Measurements from ENCODE around the gene SP2. TPM values are rescaled to one million over a fixed set of nuclear protein-coding genes. Genes with fewer than 3 reads are reported as not detected.

SP2 gene
- total RNA-seq, 2 donors from 2014 or later, result 15.2 to 15.8 TPM

- H3K9me3 ChIP-seq, result no peaks in the 10 kb centered on the region
- TF ChIP-seq POLR2AphosphoS5 (IDR thresholded peaks at IDR 0.05), result no peak
- TF ChIP-seq POLR2A (IDR thresholded peaks at IDR 0.05), result no peak
- TF ChIP-seq CTCF (IDR thresholded peaks at IDR 0.05), result no peak
- 32% methylated on average over 9 of the region's 9 CpGs for WGBS
- no peak for DNase-seq (ENCODE audit: low spot score)
- H3K27ac ChIP-seq, result peak overlapping the region; percentile 67 to 79
- H3K4me3 ChIP-seq, result peak overlapping the region; percentile 33 to 36
- H3K27me3 ChIP-seq (replicated peaks; ENCODE audit: insufficient read depth), result peaks cover 5% of the 10 kb centered on the region
- no peaks in the 10 kb centered on the region for H3K36me3 ChIP-seq
- intact Hi-C loops (cut with DNase I), result no loop called here
- no peaks in the 10 kb centered on the region for H3K4me1 ChIP-seq (replicated peaks)
These were observed 45.7 kb upstream of the SP2 start for GRCh38 chr17:47850373-47850691.

- 3% methylated on average over 66 of the region's 71 CpGs for WGBS
- peak within 1 kb of the TSS; percentile 67 to 79 for H3K27ac ChIP-seq
These were observed 45.1 kb upstream of the SP2 start, which contains the start of gene SP6 for GRCh38 chr17:47850692-47851573. Gene SP6, minus strand, starts transcription at chr17:47851163. Its CDS starts 2,734 bp downstream, at chr17:47848429.

GRCh38 chr17:47851764-47852112 lies 44.3 kb upstream of the SP2 start:
- H3K4me1 ChIP-seq (replicated peaks), result no peaks in the 10 kb centered on the region
- intact Hi-C loops (cut with DNase I), result no loop called here
- no peaks in the 10 kb centered on the region for H3K36me3 ChIP-seq
- no peak overlapping the region for H3K27ac ChIP-seq
- WGBS, result 65% methylated on average over 11 of the region's 11 CpGs
- DNase-seq (ENCODE audit: low spot score), result no peak
- no peak for TF ChIP-seq POLR2A (IDR thresholded peaks at IDR 0.05)
- no peak for TF ChIP-seq POLR2AphosphoS5 (IDR thresholded peaks at IDR 0.05)
- no peaks in the 10 kb centered on the region for H3K9me3 ChIP-seq
- peaks cover 5% of the 10 kb centered on the region for H3K27me3 ChIP-seq (replicated peaks; ENCODE audit: insufficient read depth)
- no peak overlapping the region for H3K4me3 ChIP-seq

More at GRCh38 chr17:47850692-47851573, 45.1 kb upstream of the SP2 start, which contains the start of gene SP6:
- Histone ChIP-seq H3K36me3 (no peaks in the 10 kb centered on the region), H3K27me3 (replicated peaks; ENCODE audit: insufficient read depth) (peaks cover 5% of the 10 kb centered on the region), H3K4me1 (replicated peaks) (no peaks in the 10 kb centered on the region), H3K4me3 (peak within 1 kb of the TSS; percentile 33 to 36), H3K9me3 (no peaks in the 10 kb centered on the region)
- TF ChIP-seq POLR2A (IDR thresholded peaks at IDR 0.05) (peak; percentile 89), POLR2AphosphoS5 (IDR thresholded peaks at IDR 0.05) (peak; percentile 80), CTCF (IDR thresholded peaks at IDR 0.05) (peak in 2 of 4 experiments; percentile 15 to 59)
- DNase-seq (ENCODE audit: low spot score), result peak; percentile 85
- intact Hi-C loops (cut with DNase I), result no loop called here

- WGBS, result 55% methylated on average over 32 of the region's 32 CpGs
These were observed 43.7 kb upstream of the SP2 start for GRCh38 chr17:47852113-47852949.

More at GRCh38 chr17:47852113-47852949, 43.7 kb upstream of the SP2 start:
- H3K27ac ChIP-seq, result no peak overlapping the region
- H3K36me3 ChIP-seq, result no peaks in the 10 kb centered on the region
- H3K4me3 ChIP-seq, result no peak overlapping the region
- no peaks in the 10 kb centered on the region for H3K4me1 ChIP-seq (replicated peaks)
- no peak for TF ChIP-seq POLR2AphosphoS5 (IDR thresholded peaks at IDR 0.05)
- no peak for TF ChIP-seq POLR2A (IDR thresholded peaks at IDR 0.05)
- TF ChIP-seq CTCF (IDR thresholded peaks at IDR 0.05), result no peak
- intact Hi-C loops (cut with DNase I), result no loop called here
- peaks cover 5% of the 10 kb centered on the region for H3K27me3 ChIP-seq (replicated peaks; ENCODE audit: insufficient read depth)
- DNase-seq (ENCODE audit: low spot score), result no peak
- H3K9me3 ChIP-seq, result no peaks in the 10 kb centered on the region

Data from prostate gland (tissue), 2 donors.